Measurements from ENCODE around the gene HRH3. TPM values are rescaled to one million over a fixed set of nuclear protein-coding genes. Genes with fewer than 3 reads are reported as not detected.

The HRH3 gene
- total and polyA plus RNA-seq, 12 donors, result 0.06 to 0.80 (median 0.11) TPM; not detected in 8

DNA sequence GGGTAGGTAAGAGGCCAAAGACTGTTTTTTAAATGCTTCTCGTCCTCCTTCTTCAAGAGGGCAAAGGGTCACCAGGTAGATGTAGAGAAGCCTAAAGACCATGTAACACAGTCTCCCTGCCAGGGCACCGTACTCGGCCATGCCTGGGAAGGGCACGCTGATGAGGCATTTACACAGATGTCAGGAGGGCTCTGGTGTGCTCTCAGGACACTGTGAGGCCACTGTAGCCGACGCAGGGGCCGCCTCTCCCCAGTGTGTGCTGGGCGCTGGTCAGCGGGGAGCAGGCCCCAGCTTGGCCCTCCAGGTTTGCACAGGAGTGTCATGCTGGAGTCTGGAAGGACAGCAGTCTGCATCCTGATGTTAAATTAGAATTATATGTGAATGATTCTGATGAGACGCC lies 44.4 kb downstream of the HRH3 start:
- no peaks in the 10 kb centered on the region for H3K9me3 ChIP-seq (replicated peaks in 1 of 3)
- TF ChIP-seq, protein P1, sequence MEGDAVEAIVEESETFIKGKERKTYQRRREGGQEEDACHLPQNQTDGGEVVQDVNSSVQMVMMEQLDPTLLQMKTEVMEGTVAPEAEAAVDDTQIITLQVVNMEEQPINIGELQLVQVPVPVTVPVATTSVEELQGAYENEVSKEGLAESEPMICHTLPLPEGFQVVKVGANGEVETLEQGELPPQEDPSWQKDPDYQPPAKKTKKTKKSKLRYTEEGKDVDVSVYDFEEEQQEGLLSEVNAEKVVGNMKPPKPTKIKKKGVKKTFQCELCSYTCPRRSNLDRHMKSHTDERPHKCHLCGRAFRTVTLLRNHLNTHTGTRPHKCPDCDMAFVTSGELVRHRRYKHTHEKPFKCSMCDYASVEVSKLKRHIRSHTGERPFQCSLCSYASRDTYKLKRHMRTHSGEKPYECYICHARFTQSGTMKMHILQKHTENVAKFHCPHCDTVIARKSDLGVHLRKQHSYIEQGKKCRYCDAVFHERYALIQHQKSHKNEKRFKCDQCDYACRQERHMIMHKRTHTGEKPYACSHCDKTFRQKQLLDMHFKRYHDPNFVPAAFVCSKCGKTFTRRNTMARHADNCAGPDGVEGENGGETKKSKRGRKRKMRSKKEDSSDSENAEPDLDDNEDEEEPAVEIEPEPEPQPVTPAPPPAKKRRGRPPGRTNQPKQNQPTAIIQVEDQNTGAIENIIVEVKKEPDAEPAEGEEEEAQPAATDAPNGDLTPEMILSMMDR (IDR thresholded peaks at IDR 0.05), result no peak
- no peak for TF ChIP-seq POLR2A (IDR thresholded peaks at IDR 0.05)
- 89 to 100% (median 95%) methylated on average over 2 to 10 of the region's 10 CpGs for WGBS, 4 donors
- H3K4me3 ChIP-seq, result no peak overlapping the region
- intact Hi-C loops (cut with DNase I), result no loop called here
- H3K4me1 ChIP-seq (replicated peaks in 1 of 2), result no peaks in the 10 kb centered on the region
- no peaks in the 10 kb centered on the region for H3K27me3 ChIP-seq
- no peak overlapping the region for H3K27ac ChIP-seq
- no peak for DNase-seq
- H3K36me3 ChIP-seq (replicated peaks in 1 of 2), result peaks cover 0 to 20% of the 10 kb centered on the region in 2 donors

DNA sequence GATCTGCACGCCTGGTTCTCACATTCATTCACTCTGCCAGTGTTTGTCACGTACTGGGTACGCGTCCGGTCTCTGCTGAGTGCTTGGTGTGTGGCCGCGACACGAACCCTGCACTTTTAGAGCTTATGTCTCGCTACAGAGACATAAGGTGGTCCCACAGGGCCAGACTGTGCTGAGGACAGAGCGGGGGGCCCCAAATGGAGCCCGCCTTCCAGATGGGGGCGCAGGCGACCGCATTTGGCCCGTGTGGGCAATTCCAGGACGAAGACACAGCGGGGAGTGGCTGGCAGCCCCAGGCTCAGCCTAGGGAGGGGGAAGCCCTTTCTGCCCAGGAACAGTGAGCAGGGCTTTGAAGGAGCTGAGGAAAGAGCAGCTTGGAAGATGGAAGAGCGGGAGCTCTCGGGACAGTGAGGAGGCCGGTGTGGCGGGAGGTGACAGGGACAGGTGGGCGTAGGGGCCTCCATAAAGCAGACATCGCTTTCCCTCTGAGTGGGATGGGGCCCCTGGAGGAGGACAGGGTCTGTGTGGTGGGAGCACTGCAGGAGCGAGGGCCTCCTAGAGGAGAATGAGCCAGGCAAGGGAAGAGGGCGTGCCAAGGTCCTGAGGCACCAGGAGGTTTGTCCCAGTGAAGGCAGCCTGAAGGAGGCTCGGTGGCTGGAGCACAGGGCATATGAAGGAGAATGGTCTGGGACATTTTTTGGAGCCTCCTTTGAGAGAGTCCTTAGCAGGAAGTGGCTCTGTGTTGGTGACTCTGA lies 45.0 kb downstream of the HRH3 start:
- intact Hi-C loops (cut with DNase I), result no loop called here
- 95 to 97% (median 96%) methylated on average over 26 of the region's 26 CpGs for WGBS, 4 donors
- H3K4me1 ChIP-seq (replicated peaks in 1 of 2), result no peaks in the 10 kb centered on the region
- DNase-seq, result no peak
- H3K9me3 ChIP-seq (replicated peaks in 1 of 3), result no peaks in the 10 kb centered on the region
- peaks cover 0 to 20% of the 10 kb centered on the region in 2 donors for H3K36me3 ChIP-seq (replicated peaks in 1 of 2)
- no peaks in the 10 kb centered on the region for H3K27me3 ChIP-seq
- H3K27ac ChIP-seq, result no peak overlapping the region
- H3K4me3 ChIP-seq, result no peak overlapping the region
- TF ChIP-seq, protein P1 (IDR thresholded peaks at IDR 0.05), result no peak
- TF ChIP-seq POLR2A (IDR thresholded peaks at IDR 0.05), result no peak

DNA sequence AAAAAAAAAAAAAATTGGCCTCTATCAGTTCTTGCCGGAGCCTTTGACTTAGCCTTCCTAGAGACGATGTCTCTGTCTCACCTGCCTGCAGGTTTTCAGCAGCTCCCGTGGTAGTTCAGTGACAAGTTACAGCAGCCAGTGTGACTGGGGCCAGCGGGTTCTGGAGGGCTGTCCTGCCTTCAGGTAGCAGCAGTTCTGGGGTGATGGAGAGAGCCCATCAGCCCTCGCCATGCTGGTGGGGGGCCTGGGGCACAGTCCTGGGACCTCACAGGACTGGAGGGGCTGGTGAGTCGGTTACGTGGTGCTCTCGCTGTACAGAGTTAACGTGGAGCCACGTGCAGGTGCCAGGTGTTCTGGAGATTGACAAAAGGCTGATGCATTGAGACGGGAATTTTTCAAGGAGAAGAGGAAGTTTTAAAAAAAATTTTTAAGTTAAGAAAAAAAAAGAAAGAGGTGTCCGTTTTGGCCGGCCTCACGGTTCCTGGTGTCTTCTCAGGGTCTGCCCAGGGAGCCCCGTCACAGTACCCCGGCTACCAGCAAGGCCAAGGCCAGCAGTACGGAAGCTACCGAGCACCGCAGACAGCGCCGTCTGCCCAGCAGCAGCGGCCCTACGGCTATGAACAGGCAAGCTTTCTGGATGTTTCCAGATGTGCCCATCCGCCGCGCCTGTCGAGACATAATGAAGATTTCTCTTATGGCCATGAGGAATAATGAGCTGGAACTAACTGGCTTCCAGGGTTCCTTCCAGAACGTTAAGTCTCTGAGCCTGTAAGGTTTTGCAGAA lies 45.9 kb downstream of the HRH3 start:
- Histone ChIP-seq H3K27ac (no peak overlapping the region), H3K9me3 (replicated peaks in 1 of 3) (no peaks in the 10 kb centered on the region), H3K4me3 (no peak overlapping the region), H3K36me3 (replicated peaks in 1 of 2) (peaks cover 0 to 17% of the 10 kb centered on the region in 2 donors), H3K4me1 (replicated peaks in 1 of 2) (no peaks in the 10 kb centered on the region), H3K27me3 (no peaks in the 10 kb centered on the region)
- intact Hi-C loops (cut with DNase I), result no loop called here
- DNase-seq, result no peak
- TF ChIP-seq, protein P1 (IDR thresholded peaks at IDR 0.05), result no peak
- TF ChIP-seq POLR2A (IDR thresholded peaks at IDR 0.05), result no peak
- WGBS, 4 donors, result 87 to 94% (median 90%) methylated on average over 26 to 28 of the region's 28 CpGs

DNA sequence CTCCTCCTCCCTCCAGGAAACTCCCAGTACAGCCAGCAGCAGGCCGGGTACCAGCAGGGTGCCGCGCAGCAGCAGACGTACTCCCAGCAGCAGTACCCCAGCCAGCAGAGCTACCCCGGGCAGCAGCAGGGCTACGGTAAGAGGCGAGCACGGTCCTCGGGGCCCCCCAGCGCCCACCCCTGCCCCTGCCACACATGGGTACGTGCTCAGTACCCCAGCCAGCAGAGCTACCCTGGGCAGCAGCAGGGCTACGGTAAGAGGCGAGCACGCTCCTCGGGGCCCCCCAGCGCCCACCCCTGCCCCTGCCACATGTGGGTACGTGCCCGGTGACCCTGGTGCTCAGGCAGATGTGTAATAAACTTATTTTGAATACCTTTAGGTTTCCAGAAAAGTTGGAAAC lies 47.4 kb downstream of the HRH3 start:
- no peak for DNase-seq
- Histone ChIP-seq H3K4me3 (no peak overlapping the region), H3K4me1 (replicated peaks in 1 of 2) (no peaks in the 10 kb centered on the region), H3K27ac (no peak overlapping the region), H3K36me3 (replicated peaks in 1 of 2) (peaks cover 0 to 13% of the 10 kb centered on the region in 2 donors), H3K9me3 (replicated peaks in 1 of 3) (no peaks in the 10 kb centered on the region), H3K27me3 (no peaks in the 10 kb centered on the region)
- intact Hi-C loops (cut with DNase I), result no loop called here
- TF ChIP-seq, protein P1 (IDR thresholded peaks at IDR 0.05), result no peak
- WGBS, 4 donors, result 74 to 96% (median 93%) methylated on average over 5 to 18 of the region's 18 CpGs
